ENCODE measurements around the gene STPG3.

The STPG3 gene

DNA sequence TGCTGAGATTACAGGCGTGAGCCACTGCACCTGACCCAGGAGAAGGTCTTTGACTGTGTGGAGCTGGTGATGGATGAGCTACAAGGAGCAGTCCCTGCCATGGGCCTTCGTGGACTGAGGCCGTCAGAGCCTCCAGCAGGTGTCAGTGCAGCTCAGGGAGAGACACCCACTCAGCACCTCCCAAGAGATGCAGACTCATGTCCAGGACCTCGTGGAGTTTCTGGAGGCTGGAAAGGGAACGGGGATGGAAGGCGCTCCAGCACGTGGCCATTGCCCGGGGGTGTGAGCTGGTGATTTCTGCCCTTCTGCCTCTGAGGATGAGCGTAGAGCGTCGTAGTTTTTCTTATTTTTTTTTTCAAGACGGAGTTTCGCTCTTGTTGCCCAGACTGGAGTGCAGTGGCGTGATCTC is 35.9 kb downstream of the STPG3 start:
- FAIRE-seq: no peak

DNA sequence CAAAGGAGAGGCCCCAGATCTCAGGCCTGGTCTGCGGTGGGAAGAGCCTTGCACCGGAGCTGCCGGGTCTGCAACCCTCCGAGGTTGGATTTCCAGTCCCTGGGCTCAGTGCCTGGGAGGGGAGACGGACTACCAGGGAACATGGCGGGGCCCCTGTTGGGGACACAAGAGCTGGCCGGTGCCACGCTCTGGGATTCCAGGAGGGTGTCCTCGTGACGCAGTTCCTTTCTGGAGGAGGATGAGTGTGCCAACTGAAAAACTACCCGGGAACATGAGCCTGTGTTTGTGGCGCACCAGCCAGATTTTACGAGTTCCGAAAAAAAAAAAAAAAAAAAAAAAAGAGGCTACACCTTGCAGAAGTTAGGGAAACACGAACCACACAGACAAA is 42.0 kb downstream of the STPG3 start:
- FAIRE-seq: no peak

GRCh38 chr9:137293482-137294090 is 42.5 kb downstream of the STPG3 start:
- no peak for FAIRE-seq

GRCh38 chr9:137294091-137294680 is 43.1 kb downstream of the STPG3 start:
- FAIRE-seq: no peak

DNA sequence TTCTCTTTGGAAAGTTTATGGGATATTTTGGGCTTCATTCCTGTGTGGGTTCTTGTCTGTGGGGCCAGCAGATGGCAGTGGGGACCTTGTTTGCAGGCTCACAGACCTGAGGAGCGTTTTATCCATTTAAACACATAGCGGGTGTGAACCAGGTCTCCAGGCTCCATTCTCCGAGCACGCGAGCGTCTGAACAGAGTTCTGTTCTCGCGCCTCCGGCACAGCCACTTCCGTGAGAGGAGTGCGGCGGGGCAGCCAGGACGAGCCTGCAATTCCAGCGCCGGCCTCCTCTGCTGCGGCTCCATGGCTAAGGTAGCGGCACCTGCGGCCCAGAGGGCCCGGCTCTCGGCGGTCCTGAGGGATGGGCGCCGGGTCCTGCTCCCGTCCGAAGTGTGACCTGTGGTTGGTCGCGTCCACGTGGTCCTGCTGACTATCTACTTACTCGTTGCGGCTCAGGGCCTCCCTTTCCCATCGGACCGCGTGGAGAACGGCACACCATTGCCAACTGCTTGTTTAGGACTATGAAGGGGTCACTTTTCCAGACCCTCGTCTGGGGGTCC is 43.7 kb downstream of the STPG3 start:
- FAIRE-seq: no peak

GRCh38 chr9:137295238-137295811 is 44.2 kb downstream of the STPG3 start:
- FAIRE-seq: no peak

DNA sequence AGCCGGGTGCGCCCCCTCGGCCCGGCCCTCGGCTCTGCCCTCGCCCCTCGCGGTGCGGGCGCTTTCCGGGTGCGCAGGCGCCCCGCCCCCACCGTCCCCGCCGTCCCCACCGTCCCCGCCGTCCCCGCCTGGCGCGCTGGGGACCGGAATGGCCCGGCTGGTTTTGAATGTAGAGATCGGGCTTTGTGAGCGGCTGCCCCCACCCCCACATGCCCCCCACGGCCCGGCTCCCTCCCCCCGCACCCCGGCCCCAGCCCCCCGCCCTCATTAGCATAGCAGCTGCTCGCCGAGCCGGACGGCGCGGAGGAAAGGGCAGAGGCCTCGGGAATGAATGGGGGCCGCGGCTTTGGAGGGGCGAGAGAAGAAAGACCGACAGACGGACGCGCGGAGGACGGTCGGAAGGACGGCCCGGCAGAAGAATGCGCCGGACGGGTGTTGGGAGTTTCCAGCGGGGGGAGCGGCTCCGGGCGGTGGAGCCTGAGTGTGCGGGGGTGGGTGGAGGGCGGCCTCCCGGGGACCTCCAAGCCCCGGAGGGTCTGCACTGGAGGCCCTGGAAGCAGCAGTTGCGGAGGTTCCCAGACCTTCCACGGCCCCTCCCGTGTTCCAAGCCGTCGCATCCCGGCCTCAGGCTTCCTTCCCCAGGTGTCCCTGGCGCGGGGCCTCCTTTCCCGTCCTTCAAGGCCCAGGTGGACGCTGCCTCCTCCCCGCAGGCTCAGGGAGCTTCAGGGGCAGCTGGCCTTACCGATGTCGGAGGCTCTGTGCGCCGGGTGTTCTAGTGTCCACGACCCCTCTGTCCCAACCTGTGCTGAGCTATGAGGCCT is 45.0 kb downstream of the STPG3 start:
- FAIRE-seq: no peak

DNA sequence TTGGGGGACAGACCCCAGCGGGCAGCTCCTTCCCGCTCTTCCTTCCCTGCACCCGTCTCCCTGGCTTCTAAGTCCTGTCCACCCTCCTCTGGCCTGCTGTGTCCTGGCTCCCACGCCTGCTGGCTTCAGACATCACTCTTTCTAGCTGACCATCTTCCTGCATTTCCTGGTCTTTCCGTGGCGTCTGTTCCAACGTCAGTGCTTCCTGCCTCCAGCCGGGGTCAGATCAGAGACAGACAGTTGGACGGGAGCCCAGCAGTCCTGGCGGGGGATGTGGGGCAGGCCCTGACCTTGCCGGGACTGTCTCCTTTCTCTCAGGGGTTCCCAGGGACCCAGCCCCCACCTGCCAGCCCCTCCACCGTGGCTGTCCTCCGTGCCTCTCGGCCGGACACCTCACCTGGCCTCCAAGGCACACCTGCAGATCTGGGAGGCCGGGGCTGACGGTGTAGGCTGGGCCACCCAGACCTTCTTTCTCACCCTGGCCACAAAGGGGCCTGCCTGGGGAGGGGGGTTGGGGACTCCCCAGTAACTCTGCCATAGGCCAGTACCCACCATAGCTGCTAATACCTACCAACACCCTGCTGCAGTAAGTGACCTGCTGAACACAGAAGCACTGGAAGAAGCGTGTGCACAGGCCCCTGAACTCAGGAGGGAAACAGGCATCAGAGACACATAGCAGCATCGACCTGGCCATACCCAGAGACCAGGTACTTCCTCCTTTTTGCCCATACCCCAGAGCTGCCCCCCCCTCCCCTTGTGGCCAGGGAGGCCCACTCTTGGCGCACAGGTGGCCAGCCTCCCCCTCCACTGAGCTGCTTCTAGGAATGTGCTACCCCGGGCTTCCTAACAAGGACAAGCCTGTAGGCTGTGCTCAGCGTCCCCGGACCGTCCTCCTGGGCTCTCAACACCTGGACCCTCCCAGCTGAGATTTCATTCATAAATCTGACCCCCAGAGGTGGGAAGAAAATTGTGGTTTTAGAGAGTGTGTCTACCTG is 45.9 kb downstream of the STPG3 start:
- FAIRE-seq: no peak

DNA sequence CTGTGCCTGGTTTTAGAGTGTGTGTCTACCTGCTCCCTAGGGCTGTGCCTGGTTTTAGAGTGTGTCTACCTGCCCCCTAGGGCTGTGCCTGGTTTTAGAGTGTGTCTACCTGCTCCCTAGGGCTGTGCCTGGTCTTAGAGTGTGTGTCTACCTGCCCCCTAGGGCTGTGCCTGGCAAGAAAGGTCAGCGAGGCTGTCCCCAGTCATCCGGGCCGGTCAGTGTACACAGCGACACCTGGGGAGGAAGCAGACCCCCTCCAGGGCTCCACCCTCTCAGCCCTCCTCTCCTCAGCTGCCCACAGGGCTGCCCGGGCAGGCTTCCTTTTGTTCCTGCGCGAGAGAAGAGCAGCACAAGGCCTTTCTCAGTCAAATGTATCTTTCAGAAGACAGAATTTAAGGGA is 46.9 kb downstream of the STPG3 start:
- no peak for FAIRE-seq

DNA sequence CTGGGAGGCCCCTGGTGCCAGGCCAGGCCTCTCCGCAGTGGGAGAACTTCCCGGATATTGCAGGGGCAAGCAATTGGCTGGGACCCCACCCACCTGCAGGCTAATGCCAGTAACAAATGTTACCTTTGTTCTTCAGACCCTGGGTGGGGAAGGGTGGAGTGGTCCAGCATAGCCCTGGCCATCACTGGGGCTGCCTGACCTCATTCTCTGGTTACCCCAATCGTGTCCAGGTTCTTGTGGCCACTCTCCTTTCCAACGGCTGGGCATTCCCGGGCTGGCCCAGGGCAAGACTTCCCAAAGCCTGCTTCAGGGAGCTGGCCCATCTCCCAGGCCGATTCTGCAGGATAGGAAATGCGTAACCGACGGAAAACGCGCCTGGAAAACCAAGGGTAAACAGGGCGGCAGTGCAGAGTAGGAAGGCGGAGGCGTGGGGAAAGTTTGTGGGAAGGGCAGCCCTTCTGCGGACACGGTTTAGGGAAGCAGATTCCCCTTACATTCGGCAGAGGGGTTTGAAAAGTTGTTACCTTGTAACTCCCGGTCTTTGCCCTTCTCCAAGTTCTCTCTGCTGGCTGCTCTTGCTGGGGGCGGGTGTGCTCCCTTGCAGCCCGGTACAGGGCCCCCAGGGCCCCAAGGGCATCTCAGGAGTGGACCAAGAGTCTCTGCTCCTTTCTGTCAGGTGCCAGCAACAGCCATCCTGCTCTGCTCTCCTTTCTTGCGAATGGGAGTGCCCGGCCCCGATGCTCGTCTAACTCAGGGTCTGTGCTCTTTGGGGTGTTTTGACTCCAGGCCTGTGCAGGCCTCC is 47.5 kb downstream of the STPG3 start:
- FAIRE-seq: no peak

- FAIRE-seq: no peak
Observed at GRCh38 chr9:137299203-137299565, 48.1 kb downstream of the STPG3 start.

DNA sequence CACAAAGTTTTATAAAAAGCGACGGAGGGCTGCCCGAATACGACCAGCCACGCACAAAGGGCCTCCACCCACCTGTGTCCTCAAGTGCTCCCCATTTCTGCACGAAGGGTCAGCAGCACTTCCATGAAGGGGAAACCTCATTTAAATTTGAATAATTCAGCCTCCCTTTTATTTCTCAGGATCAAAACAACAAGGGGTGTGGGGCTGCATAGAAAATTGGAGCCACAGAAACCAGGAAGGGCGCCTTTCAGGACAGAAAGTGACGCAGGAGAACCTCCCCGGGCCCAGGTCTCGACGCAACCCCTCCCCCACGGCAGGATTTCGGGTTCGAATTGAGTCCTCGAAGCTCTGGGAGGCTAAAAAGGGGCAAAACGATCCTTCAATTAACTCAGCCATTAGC is 48.9 kb downstream of the STPG3 start:
- no peak for FAIRE-seq

DNA sequence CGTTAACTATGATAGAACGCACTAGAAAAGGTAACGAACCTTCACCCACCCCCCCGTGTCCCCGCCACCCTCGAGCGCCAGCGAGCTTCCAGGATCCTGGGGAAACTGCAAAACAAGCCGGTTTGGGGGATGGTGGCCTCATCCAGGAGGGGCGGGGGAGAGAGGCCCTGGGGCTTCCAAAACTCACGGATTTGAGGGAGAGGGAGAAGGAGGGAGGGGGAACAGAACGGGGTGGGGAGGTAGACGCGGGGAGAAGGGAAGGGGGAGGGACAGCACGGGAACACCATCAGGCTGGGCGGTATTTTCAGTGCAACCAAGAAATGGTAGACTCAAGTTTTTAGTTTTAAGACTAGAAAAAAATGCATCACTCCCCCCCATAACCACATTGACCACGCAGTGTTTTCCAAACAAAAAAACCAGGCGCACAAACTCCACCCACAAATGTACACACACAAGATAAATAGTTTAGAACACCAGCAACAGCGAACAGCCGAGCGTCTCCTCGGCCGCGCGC is 49.5 kb downstream of the STPG3 start:
- no peak for FAIRE-seq

- no peak for FAIRE-seq
Observed at GRCh38 chr9:137301081-137301947, 50.2 kb downstream of the STPG3 start.

DNA sequence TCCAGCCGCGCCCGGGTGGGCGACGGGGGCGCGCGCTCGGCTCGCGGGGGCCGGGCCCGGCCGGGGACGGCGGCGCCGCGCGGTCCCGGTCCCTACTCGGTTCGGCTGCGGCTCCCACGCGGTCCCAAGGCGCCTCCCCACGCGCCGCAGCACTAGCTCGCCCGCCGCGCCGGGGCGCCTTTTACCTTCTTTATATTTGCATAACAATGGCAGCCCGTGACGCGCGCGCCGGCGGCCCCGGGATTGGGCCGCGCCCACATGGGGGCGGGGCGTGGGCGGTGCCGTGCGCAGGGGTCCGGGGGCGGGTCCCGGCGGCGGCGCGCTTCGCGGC is 51.0 kb downstream of the STPG3 start, which contains the start of gene NRARP:
NRARP (minus strand) TSS at position 154 of the 331 bp plus-strand sequence. CDS start 343 bp downstream, outside the sequence.
- no peak for FAIRE-seq

- no peak for FAIRE-seq
Observed at GRCh38 chr9:137302449-137303150, 51.5 kb downstream of the STPG3 start.
